ENCODE results near the gene SPACDR.

Gene SPACDR

GRCh38 chr7:100478958-100479660 is 15.0 kb upstream of the SPACDR start, which contains the start of gene TSC22D4:
TSS of gene TSC22D4 (minus strand) at chr7:100479214. CDS start at chr7:100478038, 1,176 bp downstream.
- Mint-ChIP-seq H3K36me3 (ENCODE audit: low read depth) (peaks cover 22% of the 10 kb centered on the region), H3K4me1 (ENCODE audit: low read depth) (peaks cover 22% of the 10 kb centered on the region), H3K27ac (peak within 1 kb of the TSS; percentile 94)

GRCh38 chr7:100477871-100478267 is 13.8 kb upstream of the SPACDR start:
- peaks cover 29% of the 10 kb centered on the region for H3K4me1 Mint-ChIP-seq (ENCODE audit: low read depth)
- no peaks in the 10 kb centered on the region for H3K27me3 Mint-ChIP-seq (ENCODE audit: low read depth)
- no peaks in the 10 kb centered on the region for H3K9me3 Mint-ChIP-seq
- H3K27ac Mint-ChIP-seq = peak overlapping the region; percentile 94
- peak; percentile 17 for DNase-seq (ENCODE audit: low spot score)
- peak overlapping the region; percentile 98 for H3K4me3 Mint-ChIP-seq
- peaks cover 31% of the 10 kb centered on the region for H3K36me3 Mint-ChIP-seq (ENCODE audit: low read depth)

More at GRCh38 chr7:100478958-100479660, 15.0 kb upstream of the SPACDR start, which contains the start of gene TSC22D4:
- Mint-ChIP-seq H3K27me3 (ENCODE audit: low read depth) (no peaks in the 10 kb centered on the region), H3K4me3 (peak within 1 kb of the TSS; percentile 98), H3K9me3 (no peaks in the 10 kb centered on the region)
- peak; percentile 83 for DNase-seq (ENCODE audit: low spot score)

- Mint-ChIP-seq H3K27ac (peak overlapping the region; percentile 86), H3K36me3 (ENCODE audit: low read depth) (peaks cover 31% of the 10 kb centered on the region), H3K9me3 (no peaks in the 10 kb centered on the region), H3K4me3 (peak overlapping the region; percentile 98), H3K4me1 (ENCODE audit: low read depth) (peaks cover 24% of the 10 kb centered on the region), H3K27me3 (ENCODE audit: low read depth) (no peaks in the 10 kb centered on the region)
- DNase-seq (ENCODE audit: low spot score) = peak; percentile 40
Measured at GRCh38 chr7:100476903-100477870, 13.1 kb upstream of the SPACDR start.

- no peaks in the 10 kb centered on the region for H3K9me3 Mint-ChIP-seq
- H3K27ac Mint-ChIP-seq = peak overlapping the region; percentile 64
- peaks cover 23% of the 10 kb centered on the region for H3K4me1 Mint-ChIP-seq (ENCODE audit: low read depth)
- H3K27me3 Mint-ChIP-seq (ENCODE audit: low read depth) = no peaks in the 10 kb centered on the region
- H3K36me3 Mint-ChIP-seq (ENCODE audit: low read depth) = peaks cover 33% of the 10 kb centered on the region
- DNase-seq (ENCODE audit: low spot score) = no peak
- H3K4me3 Mint-ChIP-seq = peak overlapping the region; percentile 98
Measured at GRCh38 chr7:100476101-100476780, 12.2 kb upstream of the SPACDR start.

GRCh38 chr7:100475549-100475948 is 11.5 kb upstream of the SPACDR start:
- H3K4me1 Mint-ChIP-seq (ENCODE audit: low read depth) = peaks cover 23% of the 10 kb centered on the region
- peak overlapping the region; percentile 64 for H3K27ac Mint-ChIP-seq
- no peaks in the 10 kb centered on the region for H3K27me3 Mint-ChIP-seq (ENCODE audit: low read depth)
- H3K36me3 Mint-ChIP-seq (ENCODE audit: low read depth) = peaks cover 36% of the 10 kb centered on the region
- H3K9me3 Mint-ChIP-seq = no peaks in the 10 kb centered on the region
- peak overlapping the region; percentile 98 for H3K4me3 Mint-ChIP-seq
- no peak for DNase-seq (ENCODE audit: low spot score)

GRCh38 chr7:100472854-100473499 is 8.9 kb upstream of the SPACDR start:
- H3K36me3 Mint-ChIP-seq (ENCODE audit: low read depth) = peaks cover 36% of the 10 kb centered on the region
- H3K27ac Mint-ChIP-seq = no peak overlapping the region
- H3K27me3 Mint-ChIP-seq (ENCODE audit: low read depth) = no peaks in the 10 kb centered on the region
- H3K4me3 Mint-ChIP-seq = no peak overlapping the region
- peaks cover 21% of the 10 kb centered on the region for H3K4me1 Mint-ChIP-seq (ENCODE audit: low read depth)
- no peak for DNase-seq (ENCODE audit: low spot score)
- no peaks in the 10 kb centered on the region for H3K9me3 Mint-ChIP-seq

GRCh38 chr7:100472121-100472851 is 8.2 kb upstream of the SPACDR start:
- no peak overlapping the region for H3K4me3 Mint-ChIP-seq
- peaks cover 38% of the 10 kb centered on the region for H3K36me3 Mint-ChIP-seq (ENCODE audit: low read depth)
- DNase-seq (ENCODE audit: low spot score) = no peak
- H3K9me3 Mint-ChIP-seq = no peaks in the 10 kb centered on the region
- H3K4me1 Mint-ChIP-seq (ENCODE audit: low read depth) = peaks cover 21% of the 10 kb centered on the region
- H3K27ac Mint-ChIP-seq = no peak overlapping the region
- H3K27me3 Mint-ChIP-seq (ENCODE audit: low read depth) = no peaks in the 10 kb centered on the region

- no peak overlapping the region for H3K27ac Mint-ChIP-seq
- no peaks in the 10 kb centered on the region for H3K9me3 Mint-ChIP-seq
- peaks cover 36% of the 10 kb centered on the region for H3K36me3 Mint-ChIP-seq (ENCODE audit: low read depth)
- DNase-seq (ENCODE audit: low spot score) = no peak
- peaks cover 16% of the 10 kb centered on the region for H3K4me1 Mint-ChIP-seq (ENCODE audit: low read depth)
- H3K27me3 Mint-ChIP-seq (ENCODE audit: low read depth) = no peaks in the 10 kb centered on the region
- H3K4me3 Mint-ChIP-seq = no peak overlapping the region
Measured at GRCh38 chr7:100471021-100471420, 7.0 kb upstream of the SPACDR start.

GRCh38 chr7:100469227-100470044 is 5.4 kb upstream of the SPACDR start:
- no peaks in the 10 kb centered on the region for H3K9me3 Mint-ChIP-seq
- H3K4me1 Mint-ChIP-seq (ENCODE audit: low read depth) = peaks cover 8% of the 10 kb centered on the region
- H3K27ac Mint-ChIP-seq = no peak overlapping the region
- peaks cover 33% of the 10 kb centered on the region for H3K36me3 Mint-ChIP-seq (ENCODE audit: low read depth)
- no peak overlapping the region for H3K4me3 Mint-ChIP-seq
- peak; percentile 65 for DNase-seq (ENCODE audit: low spot score)
- H3K27me3 Mint-ChIP-seq (ENCODE audit: low read depth) = no peaks in the 10 kb centered on the region

GRCh38 chr7:100467638-100468373 is 3.7 kb upstream of the SPACDR start:
- no peak for DNase-seq (ENCODE audit: low spot score)
- Mint-ChIP-seq H3K9me3 (no peaks in the 10 kb centered on the region), H3K4me3 (no peak overlapping the region), H3K27me3 (ENCODE audit: low read depth) (no peaks in the 10 kb centered on the region), H3K4me1 (ENCODE audit: low read depth) (peaks cover under 1% of the 10 kb centered on the region), H3K27ac (no peak overlapping the region), H3K36me3 (ENCODE audit: low read depth) (peaks cover 27% of the 10 kb centered on the region)

- Mint-ChIP-seq H3K9me3 (no peaks in the 10 kb centered on the region), H3K4me3 (no peak overlapping the region), H3K4me1 (ENCODE audit: low read depth) (no peaks in the 10 kb centered on the region), H3K27ac (peak overlapping the region; percentile 36), H3K27me3 (ENCODE audit: low read depth) (no peaks in the 10 kb centered on the region), H3K36me3 (ENCODE audit: low read depth) (peaks cover 26% of the 10 kb centered on the region)
- no peak for DNase-seq (ENCODE audit: low spot score)
Measured at GRCh38 chr7:100466653-100467605, 2.9 kb upstream of the SPACDR start.

Data from T-helper 2 cell treated with Interferon-gamma antibody and Interleukin-4, amounts not matched to agents 5 μg/mL and 100 μg/mL, for 36 hours (primary cell).